SK-N-SH (cell line): Measurements from ENCODE around the gene GANAB.

Experiments used
- NRF1 ChIP-seq: IDR thresholded peaks from 2 replicates; pipeline ENCODE4 v1.6.1; 2012; ENCODE audit warnings: low read depth, mild to moderate bottlenecking, low read length
- TF ChIP-seq, protein P1 (sequence below): IDR thresholded peaks from 2 replicates; pipeline ENCODE4; 2012

DNA sequence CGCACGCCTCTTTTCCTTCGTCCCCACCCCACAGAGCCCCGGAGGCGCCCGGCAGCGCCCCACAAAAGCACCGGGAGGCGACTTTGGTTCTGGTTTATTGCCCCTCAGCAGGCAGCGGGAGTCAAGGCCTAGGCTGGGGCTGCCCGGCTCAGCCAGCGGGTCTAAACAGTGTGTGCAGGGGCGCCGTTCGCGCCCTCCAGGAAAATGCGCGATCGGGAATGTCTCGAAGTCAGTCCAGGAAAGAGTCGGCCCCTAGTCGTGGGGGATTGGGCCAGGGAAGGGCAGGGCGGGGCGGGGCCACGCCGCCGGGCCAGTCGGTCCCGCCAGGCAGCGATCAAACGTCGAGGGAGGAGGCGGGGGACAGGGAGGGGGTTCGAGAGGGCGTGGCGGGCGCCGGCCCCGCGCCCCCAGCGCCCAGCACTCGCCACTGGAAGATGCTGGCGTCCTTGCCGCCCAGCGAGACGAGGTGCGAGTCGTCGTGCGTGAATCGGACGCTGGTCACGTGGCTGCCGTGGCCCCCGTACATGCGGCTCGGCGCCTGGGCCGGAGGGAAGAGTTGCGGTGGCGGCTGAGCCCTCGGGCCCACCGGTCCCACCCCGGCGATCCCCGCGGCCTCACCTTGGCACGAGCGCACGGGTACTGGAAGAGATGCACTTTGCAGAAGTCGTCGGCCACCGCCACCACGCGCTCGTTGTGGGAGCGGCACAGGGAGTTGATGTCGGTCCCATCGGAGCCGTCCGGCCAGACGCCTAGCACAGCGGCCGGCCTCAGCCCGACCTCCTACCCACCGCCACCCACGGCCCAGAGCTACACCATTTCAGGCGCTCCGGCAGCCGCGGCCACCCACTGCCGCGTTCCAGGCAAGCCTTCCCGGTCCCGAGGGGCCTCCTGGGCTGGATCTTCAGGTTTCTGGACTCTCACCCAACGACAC, 44.0 kb downstream of the GANAB start:
- TF ChIP-seq, protein P1, sequence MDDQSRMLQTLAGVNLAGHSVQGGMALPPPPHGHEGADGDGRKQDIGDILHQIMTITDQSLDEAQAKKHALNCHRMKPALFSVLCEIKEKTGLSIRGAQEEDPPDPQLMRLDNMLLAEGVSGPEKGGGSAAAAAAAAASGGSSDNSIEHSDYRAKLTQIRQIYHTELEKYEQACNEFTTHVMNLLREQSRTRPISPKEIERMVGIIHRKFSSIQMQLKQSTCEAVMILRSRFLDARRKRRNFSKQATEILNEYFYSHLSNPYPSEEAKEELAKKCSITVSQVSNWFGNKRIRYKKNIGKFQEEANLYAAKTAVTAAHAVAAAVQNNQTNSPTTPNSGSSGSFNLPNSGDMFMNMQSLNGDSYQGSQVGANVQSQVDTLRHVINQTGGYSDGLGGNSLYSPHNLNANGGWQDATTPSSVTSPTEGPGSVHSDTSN: no peak
- TF ChIP-seq NRF1: no peak
